Measurements from ENCODE around the gene SELENON. TPM values are rescaled to one million over a fixed set of nuclear protein-coding genes. Genes with fewer than 3 reads are reported as not detected.

Gene SELENON
- total RNA-seq, 1 donor from 2014 or later, result 24.9 TPM

- Histone ChIP-seq H3K36me3 (no peaks in the 10 kb centered on the region), H3K27me3 (no peaks in the 10 kb centered on the region), H3K9ac (no peak overlapping the region), H3K9me3 (ENCODE audit: low read depth) (no peaks in the 10 kb centered on the region), H3K4me1 (peaks cover 42% of the 10 kb centered on the region), H3F3A (ENCODE audit: low read depth) (peaks cover 21% of the 10 kb centered on the region), H3K27ac (peak overlapping the region; percentile 1), H3K79me2 (ENCODE audit: low read depth) (no peaks in the 10 kb centered on the region), H3K4me3 (no peak overlapping the region), H3K4me2 (no peak overlapping the region), H4K20me1 (ENCODE audit: low read depth) (no peaks in the 10 kb centered on the region), H2AFZ (replicated peaks) (no peak overlapping the region)
- peaks cover 11% of the 10 kb centered on the region for H3K27me3 Mint-ChIP-seq (ENCODE audit: insufficient read depth, low read depth)
- peak overlapping the region; percentile 78 for H3K27ac Mint-ChIP-seq
- H3K4me1 Mint-ChIP-seq, result peaks cover 58% of the 10 kb centered on the region
- H3K4me3 Mint-ChIP-seq, result no peak overlapping the region
- H3K9me3 Mint-ChIP-seq, result no peaks in the 10 kb centered on the region
- no peak for DNase-seq (ENCODE audit: low spot score)
- TF ChIP-seq EZH2 (IDR thresholded peaks at IDR 0.05) (no peak), EZH2phosphoT487 (IDR thresholded peaks at IDR 0.05) (no peak)
- TF ChIP-seq, protein P1, sequence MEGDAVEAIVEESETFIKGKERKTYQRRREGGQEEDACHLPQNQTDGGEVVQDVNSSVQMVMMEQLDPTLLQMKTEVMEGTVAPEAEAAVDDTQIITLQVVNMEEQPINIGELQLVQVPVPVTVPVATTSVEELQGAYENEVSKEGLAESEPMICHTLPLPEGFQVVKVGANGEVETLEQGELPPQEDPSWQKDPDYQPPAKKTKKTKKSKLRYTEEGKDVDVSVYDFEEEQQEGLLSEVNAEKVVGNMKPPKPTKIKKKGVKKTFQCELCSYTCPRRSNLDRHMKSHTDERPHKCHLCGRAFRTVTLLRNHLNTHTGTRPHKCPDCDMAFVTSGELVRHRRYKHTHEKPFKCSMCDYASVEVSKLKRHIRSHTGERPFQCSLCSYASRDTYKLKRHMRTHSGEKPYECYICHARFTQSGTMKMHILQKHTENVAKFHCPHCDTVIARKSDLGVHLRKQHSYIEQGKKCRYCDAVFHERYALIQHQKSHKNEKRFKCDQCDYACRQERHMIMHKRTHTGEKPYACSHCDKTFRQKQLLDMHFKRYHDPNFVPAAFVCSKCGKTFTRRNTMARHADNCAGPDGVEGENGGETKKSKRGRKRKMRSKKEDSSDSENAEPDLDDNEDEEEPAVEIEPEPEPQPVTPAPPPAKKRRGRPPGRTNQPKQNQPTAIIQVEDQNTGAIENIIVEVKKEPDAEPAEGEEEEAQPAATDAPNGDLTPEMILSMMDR (IDR thresholded peaks at IDR 0.05), result no peak
- H3K36me3 Mint-ChIP-seq, result no peaks in the 10 kb centered on the region
Measured at GRCh38 chr1:25773441-25774125, 26.4 kb upstream of the SELENON start.

DNA sequence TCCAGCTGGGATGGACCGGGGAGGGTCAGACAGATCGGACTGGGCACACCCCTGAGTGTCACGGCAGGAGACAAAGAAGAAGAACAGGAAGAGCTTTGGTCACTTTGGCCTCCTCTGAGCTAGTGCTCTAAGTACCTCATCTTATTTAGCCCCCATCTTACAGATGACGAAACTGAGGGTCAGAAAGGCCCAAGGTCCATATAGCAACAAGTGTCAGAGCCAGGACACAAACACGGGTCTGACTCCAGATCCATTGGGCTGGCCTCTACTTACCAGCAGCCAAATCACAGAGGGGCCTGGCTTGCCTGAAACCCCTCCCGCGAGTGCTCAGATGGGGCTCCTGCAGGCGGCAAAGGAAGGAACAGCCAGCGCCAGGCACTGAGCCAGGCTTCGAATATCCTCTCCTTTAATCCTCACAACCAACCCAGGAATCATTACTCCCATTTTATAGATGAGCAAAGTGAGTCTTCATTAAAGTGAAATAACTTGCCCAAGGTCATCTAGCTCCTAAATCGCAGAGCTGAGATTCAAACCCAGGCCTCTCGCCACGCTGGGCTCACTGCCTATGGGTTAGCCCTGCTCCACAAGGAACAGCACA is 25.7 kb upstream of the SELENON start:
- H3F3A ChIP-seq (ENCODE audit: low read depth), result peaks cover 24% of the 10 kb centered on the region
- no peak for DNase-seq (ENCODE audit: low spot score)
- H3K4me2 ChIP-seq, result no peak overlapping the region
- no peaks in the 10 kb centered on the region for H4K20me1 ChIP-seq (ENCODE audit: low read depth)
- Mint-ChIP-seq H3K4me1 (peaks cover 60% of the 10 kb centered on the region), H3K27me3 (ENCODE audit: insufficient read depth, low read depth) (peaks cover 11% of the 10 kb centered on the region), H3K9me3 (no peaks in the 10 kb centered on the region), H3K36me3 (no peaks in the 10 kb centered on the region), H3K4me3 (no peak overlapping the region), H3K27ac (no peak overlapping the region)
- no peak overlapping the region for H3K4me3 ChIP-seq
- no peak overlapping the region for H3K27ac ChIP-seq
- H3K79me2 ChIP-seq (ENCODE audit: low read depth), result no peaks in the 10 kb centered on the region
- TF ChIP-seq EZH2 (IDR thresholded peaks at IDR 0.05) (no peak), EZH2phosphoT487 (IDR thresholded peaks at IDR 0.05) (no peak)
- TF ChIP-seq, protein P1 (IDR thresholded peaks at IDR 0.05), result no peak
- no peak overlapping the region for H3K9ac ChIP-seq
- no peaks in the 10 kb centered on the region for H3K27me3 ChIP-seq
- H3K9me3 ChIP-seq (ENCODE audit: low read depth), result no peaks in the 10 kb centered on the region
- H3K36me3 ChIP-seq, result no peaks in the 10 kb centered on the region
- H3K4me1 ChIP-seq, result peaks cover 42% of the 10 kb centered on the region
- no peak overlapping the region for H2AFZ ChIP-seq (replicated peaks)

- peaks cover 65% of the 10 kb centered on the region for H3K4me1 Mint-ChIP-seq
- Histone ChIP-seq H3K36me3 (no peaks in the 10 kb centered on the region), H3K4me1 (peaks cover 43% of the 10 kb centered on the region), H3K27me3 (no peaks in the 10 kb centered on the region), H4K20me1 (ENCODE audit: low read depth) (no peaks in the 10 kb centered on the region), H3K27ac (no peak overlapping the region), H3K4me3 (no peak overlapping the region), H3K9me3 (ENCODE audit: low read depth) (no peaks in the 10 kb centered on the region), H3F3A (ENCODE audit: low read depth) (peaks cover 32% of the 10 kb centered on the region), H3K4me2 (no peak overlapping the region), H3K79me2 (ENCODE audit: low read depth) (no peaks in the 10 kb centered on the region), H3K9ac (no peak overlapping the region), H2AFZ (replicated peaks) (no peak overlapping the region)
- peak overlapping the region; percentile 5 for H3K4me3 Mint-ChIP-seq
- TF ChIP-seq EZH2 (IDR thresholded peaks at IDR 0.05) (no peak), EZH2phosphoT487 (IDR thresholded peaks at IDR 0.05) (no peak)
- H3K27me3 Mint-ChIP-seq (ENCODE audit: insufficient read depth, low read depth), result peaks cover 14% of the 10 kb centered on the region
- H3K36me3 Mint-ChIP-seq, result no peaks in the 10 kb centered on the region
- peak overlapping the region; percentile 69 for H3K27ac Mint-ChIP-seq
- no peak for DNase-seq (ENCODE audit: low spot score)
- no peaks in the 10 kb centered on the region for H3K9me3 Mint-ChIP-seq
Measured at GRCh38 chr1:25774921-25775771, 24.8 kb upstream of the SELENON start.
